ENCODE measurements around the gene CDH16. TPM values are rescaled to one million over a fixed set of nuclear protein-coding genes. Genes with fewer than 3 reads are reported as not detected.

Gene CDH16
- total and polyA plus RNA-seq, 2 experiments from 2014 or later, result not detected

- TF ChIP-seq CREB1 (CRISPR knock-in tag; IDR thresholded peaks at IDR 0.05; ENCODE audit: low read depth), result no peak
- no peak for TF ChIP-seq REST (IDR thresholded peaks at IDR 0.05; ENCODE audit: unreplicated experiment)
- TF ChIP-seq EZH2 (IDR thresholded peaks at IDR 0.05; ENCODE audit: low read depth, unreplicated experiment), result no peak
- no peak for TF ChIP-seq ETS1 (IDR thresholded peaks at IDR 0.05)
- no peak for TF ChIP-seq NANOG (IDR thresholded peaks at IDR 0.05; ENCODE audit: borderline replicate concordance)
- TF ChIP-seq JUNB (IDR thresholded peaks at IDR 0.05; ENCODE audit: unreplicated experiment), result no peak
- no peak for TF ChIP-seq EZH2phosphoT487 (IDR thresholded peaks at IDR 0.05; ENCODE audit: unreplicated experiment)
- no peak for TF ChIP-seq CTCF (conservative IDR thresholded peaks at IDR 0.05; ENCODE audit: low read depth in 2 of 2)
- TF ChIP-seq ZNF114 (CRISPR knock-in tag; IDR thresholded peaks at IDR 0.05), result no peak
- no peak for TF ChIP-seq POLR2AphosphoS5 (IDR thresholded peaks at IDR 0.05; ENCODE audit: low read depth)
- TF ChIP-seq ZNF331 (CRISPR knock-in tag; IDR thresholded peaks at IDR 0.05; ENCODE audit: low read depth), result no peak
- no peak for TF ChIP-seq ZNF462 (CRISPR knock-in tag; IDR thresholded peaks at IDR 0.05)
- no peak for TF ChIP-seq STAT1 (IDR thresholded peaks at IDR 0.05; ENCODE audit: unreplicated experiment)
- peak overlapping the region; percentile 63 for H2AFZ ChIP-seq
- DNase-seq (ENCODE audit: low spot score), result peak; percentile 16
- no peaks in the 10 kb centered on the region for H3K9me2 ChIP-seq (ENCODE audit: insufficient read depth)
- ATAC-seq, result no peak
- H3K4me3 Mint-ChIP-seq, result no peak overlapping the region
- no peaks in the 10 kb centered on the region for H3K4me1 ChIP-seq (ENCODE audit: insufficient read depth)
- no peaks in the 10 kb centered on the region; the same call in 2 of the 3 replicates for H3K9me3 Mint-ChIP-seq
- H3K4me3 ChIP-seq, result no peak overlapping the region
- H3K36me3 ChIP-seq (ENCODE audit: insufficient read depth), result no peaks in the 10 kb centered on the region
- no peaks in the 10 kb centered on the region for H3K36me3 Mint-ChIP-seq (ENCODE audit: low read depth)
- H3F3A ChIP-seq (replicated peaks; ENCODE audit: low read depth), result no peaks in the 10 kb centered on the region
- no peak overlapping the region for H3K27ac ChIP-seq (ENCODE audit: low read depth)
- no peak overlapping the region for H3K27ac Mint-ChIP-seq
- peaks cover under 1% of the 10 kb centered on the region; the same call in 1 of the 3 replicates for H3K4me1 Mint-ChIP-seq
- H3K4me2 ChIP-seq, result no peak overlapping the region
- H3K79me2 ChIP-seq (replicated peaks; ENCODE audit: insufficient read depth), result no peaks in the 10 kb centered on the region
- H3K27me3 ChIP-seq (ENCODE audit: insufficient read depth), result peaks cover 40% of the 10 kb centered on the region
- H4K20me1 ChIP-seq (replicated peaks; ENCODE audit: insufficient read depth), result no peaks in the 10 kb centered on the region
- peaks cover 36% of the 10 kb centered on the region for H3K27me3 Mint-ChIP-seq (ENCODE audit: insufficient read depth, low read depth, poor library complexity)
These were observed 3.2 kb upstream of the CDH16 start for GRCh38 chr16:66921729-66922450.

Data from GM23338 (cell line).